Right lobe of liver (tissue), 6 donors: ENCODE measurements around the gene BEST1. TPM values are rescaled to one million over a fixed set of nuclear protein-coding genes. Genes with fewer than 3 reads are reported as not detected.

Experiments
- ATAC-seq, 4 donors: fragments of 200-7000 bp; cut with Tn5 transposase; one replicate each; pipeline ENCODE4 v1.9.1; 2020; ENCODE audit warnings: mild to moderate bottlenecking in 4 of 4, moderate library complexity in 4 of 4
- DNase-seq, 3 donors: peaks; one replicate each; pipeline ENCODE4 v3.0.0-alpha.2; 2020
- H3K27ac ChIP-seq, 3 donors: fragments of 200-600 bp; one replicate each; pipeline ENCODE4 v1.8.0; 2022
- H3K27me3 ChIP-seq, 2 donors: fragments of 200-600 bp; one replicate each; pipeline ENCODE4 v1.8.0; 2022
- H3K36me3 ChIP-seq, 4 donors: fragments of 200-600 bp; sonication (generic) in 1 of 4; one replicate each; pipeline versions ENCODE4 v1.5.1 to v1.8.0; 2017 to 2022; ENCODE audit warnings: control low read depth in 1 of 4
- H3K4me1 ChIP-seq, 4 donors: fragments of 200-600 bp; sonication (generic) in 1 of 4; one replicate each; pipeline versions ENCODE4 v1.5.1 to v1.8.0; 2017 to 2022; ENCODE audit warnings: control low read depth in 1 of 4
- H3K4me3 ChIP-seq, 3 donors: fragments of 200-600 bp; one replicate each; pipeline ENCODE4 v1.8.0; 2022
- H3K9me3 ChIP-seq, 4 donors: fragments of 200-600 bp; sonication (generic) in 1 of 4; one replicate each; pipeline versions ENCODE4 v1.5.1 to v1.8.0; 2017 to 2022; ENCODE audit warnings: control low read depth in 1 of 4
- POLR2A ChIP-seq: fragments of 450-650 bp; IDR thresholded peaks from one replicate; pipeline ENCODE4 v1.6.1; 2017; ENCODE audit warnings: antibody characterized with exemption, mild to moderate bottlenecking
- WGBS: methylation state at CpG from one replicate; pipeline ENCODE4 v1.1.6; 2018; ENCODE audit warnings: low coverage, low lambda C conversion rate; ENCODE audit not compliant: insufficient coverage; ENCODE audit errors: missing lambda C conversion rate; 5-methylcytosine and 5-hydroxymethylcytosine counted together
- intact Hi-C, 2 donors: fragments of 100-400 bp; cut with DNase I; formaldehyde crosslinking; loops; one replicate each; pipeline versions ENCODE4 v1.11.2 to v1.14.1; 2022
- total RNA-seq, 6 experiments: library from RNA; depleted of rRNA in 2 of 6; stranded (reverse); fragments of >200 nt in 2 of 6; fragmentation: NEBNext Ultra II Directional in 3 of 6; extraction: Animal tissue kit (Norgen Biotek cat#: 25700) in 3 of 6; gene quantifications; one replicate each; pipeline versions ENCODE4 v1.1.0 to v1.2.4, GENCODE V29; 2016 to 2023
- TF ChIP-seq, protein P1 (sequence below), 4 donors: fragments of 200-600 bp in 3 of 4; fragments of 450-650 bp in 1 of 4; IDR thresholded peaks; one replicate each; pipeline versions ENCODE4 v1.5.1 to v1.8.0; 2016 to 2022; ENCODE audit warnings: antibody characterized with exemption in 4 of 4, mild to moderate bottlenecking in 2 of 4
- donor health status: DM: no; HTN: yes; CAD: no.
- donor health status: DM: no; HTN: no; CAD: no.
- donor health status: DM: no; HTN: no; CAD: no.
- donor health status: DM: no; HTN: yes; CAD: no.
- donor health status: DM: no; HTN: yes; CAD: no.

The BEST1 gene
- total RNA-seq, 6 experiments from 2014 or later, result 0.55 to 2.3 (median 0.91) TPM

DNA sequence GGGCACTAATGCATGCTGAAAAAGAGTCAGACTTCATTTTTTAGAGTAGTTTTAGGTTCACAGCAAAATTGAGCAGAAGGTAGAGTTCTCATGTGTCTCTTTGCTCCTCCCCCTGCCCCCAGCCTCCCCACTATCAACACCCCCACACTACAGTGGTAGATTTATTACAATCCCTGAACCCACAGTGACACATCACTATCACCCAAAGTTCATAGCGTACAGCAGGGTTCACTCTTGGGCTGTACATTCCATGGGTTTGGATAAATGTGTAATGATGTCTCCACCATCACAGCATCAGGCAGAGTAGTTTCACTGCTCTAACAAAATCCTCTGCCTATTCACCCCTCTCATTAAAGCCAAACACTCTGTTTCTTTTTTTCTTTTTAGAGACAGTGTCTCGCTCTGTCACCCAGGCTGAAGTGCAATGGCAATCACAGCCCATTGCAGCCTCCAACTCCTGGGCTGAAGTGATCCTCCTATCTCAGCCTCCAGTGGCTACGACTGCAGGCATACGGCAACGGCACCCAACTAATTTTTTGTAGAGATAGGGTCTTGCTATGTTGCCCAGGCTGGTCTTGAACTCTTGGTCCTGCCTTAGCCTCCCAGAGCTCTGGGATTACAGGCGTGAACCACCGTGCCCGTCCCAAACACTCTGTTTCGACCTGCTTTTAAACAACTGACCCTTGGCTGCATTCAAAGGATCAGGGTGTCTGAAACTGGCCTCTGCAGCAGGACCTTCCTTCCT lies 4.1 kb downstream of the BEST1 start:
- WGBS, result 90% methylated on average over 8 of the region's 9 CpGs
- H3K27me3 ChIP-seq, result no peaks in the 10 kb centered on the region
- intact Hi-C loops, result no loop called here
- ATAC-seq (no peak), DNase-seq (no peak)
- H3K36me3 ChIP-seq, result no peaks in the 10 kb centered on the region
- H3K9me3 ChIP-seq, result no peaks in the 10 kb centered on the region
- no peak overlapping the region for H3K4me3 ChIP-seq
- no peak for TF ChIP-seq POLR2A
- TF ChIP-seq, protein P1, sequence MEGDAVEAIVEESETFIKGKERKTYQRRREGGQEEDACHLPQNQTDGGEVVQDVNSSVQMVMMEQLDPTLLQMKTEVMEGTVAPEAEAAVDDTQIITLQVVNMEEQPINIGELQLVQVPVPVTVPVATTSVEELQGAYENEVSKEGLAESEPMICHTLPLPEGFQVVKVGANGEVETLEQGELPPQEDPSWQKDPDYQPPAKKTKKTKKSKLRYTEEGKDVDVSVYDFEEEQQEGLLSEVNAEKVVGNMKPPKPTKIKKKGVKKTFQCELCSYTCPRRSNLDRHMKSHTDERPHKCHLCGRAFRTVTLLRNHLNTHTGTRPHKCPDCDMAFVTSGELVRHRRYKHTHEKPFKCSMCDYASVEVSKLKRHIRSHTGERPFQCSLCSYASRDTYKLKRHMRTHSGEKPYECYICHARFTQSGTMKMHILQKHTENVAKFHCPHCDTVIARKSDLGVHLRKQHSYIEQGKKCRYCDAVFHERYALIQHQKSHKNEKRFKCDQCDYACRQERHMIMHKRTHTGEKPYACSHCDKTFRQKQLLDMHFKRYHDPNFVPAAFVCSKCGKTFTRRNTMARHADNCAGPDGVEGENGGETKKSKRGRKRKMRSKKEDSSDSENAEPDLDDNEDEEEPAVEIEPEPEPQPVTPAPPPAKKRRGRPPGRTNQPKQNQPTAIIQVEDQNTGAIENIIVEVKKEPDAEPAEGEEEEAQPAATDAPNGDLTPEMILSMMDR (IDR thresholded peaks at IDR 0.05), result no peak
- peak overlapping the region in 2 of 3 donors; percentile 62 to 71 for H3K27ac ChIP-seq
- peaks cover 0 to 6% (median 0%) of the 10 kb centered on the region in 4 donors for H3K4me1 ChIP-seq

DNA sequence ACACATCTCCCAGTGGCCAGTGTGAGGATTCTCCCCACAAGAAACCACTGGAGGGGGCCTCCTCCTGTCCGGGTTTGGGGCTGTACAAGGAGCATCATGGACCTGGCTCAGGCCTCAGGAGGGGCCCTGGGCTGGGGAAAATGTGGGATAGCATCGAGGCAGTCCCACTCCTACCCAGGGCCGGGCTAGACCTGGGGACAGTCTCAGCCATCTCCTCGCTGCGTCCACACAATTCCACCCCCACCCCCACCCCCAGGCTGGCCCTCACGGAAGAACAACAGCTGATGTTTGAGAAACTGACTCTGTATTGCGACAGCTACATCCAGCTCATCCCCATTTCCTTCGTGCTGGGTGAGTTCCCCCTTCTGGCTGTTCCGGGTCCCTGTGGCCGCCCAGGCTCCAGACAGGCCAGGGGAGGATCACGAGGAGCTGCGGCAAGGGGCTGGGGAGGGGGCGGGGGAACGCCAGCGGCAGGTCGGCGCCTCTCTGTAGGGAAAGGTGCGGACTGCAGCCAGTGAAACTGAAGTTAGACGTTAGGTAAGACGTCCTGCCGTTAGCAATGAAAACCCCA lies 4.8 kb downstream of the BEST1 start:
- H3K27me3 ChIP-seq, result no peaks in the 10 kb centered on the region
- H3K4me3 ChIP-seq, result peak overlapping the region; percentile 25 to 44 (median 29)
- H3K9me3 ChIP-seq, result no peaks in the 10 kb centered on the region
- DNase-seq, result peak in 2 of 3 donors; percentile 74 to 81
- peak overlapping the region; percentile 50 to 83 (median 71) for H3K27ac ChIP-seq
- WGBS, result 0% methylated on average over 1 of the region's 21 CpGs
- intact Hi-C loops, result no loop called here
- TF ChIP-seq POLR2A, result peak; percentile 32
- TF ChIP-seq, protein P1 (IDR thresholded peaks at IDR 0.05), result no peak
- no peaks in the 10 kb centered on the region for H3K36me3 ChIP-seq
- peak; percentile 66 to 77 (median 76) for ATAC-seq
- H3K4me1 ChIP-seq, result peaks cover 0 to 6% (median 0%) of the 10 kb centered on the region in 4 donors

DNA sequence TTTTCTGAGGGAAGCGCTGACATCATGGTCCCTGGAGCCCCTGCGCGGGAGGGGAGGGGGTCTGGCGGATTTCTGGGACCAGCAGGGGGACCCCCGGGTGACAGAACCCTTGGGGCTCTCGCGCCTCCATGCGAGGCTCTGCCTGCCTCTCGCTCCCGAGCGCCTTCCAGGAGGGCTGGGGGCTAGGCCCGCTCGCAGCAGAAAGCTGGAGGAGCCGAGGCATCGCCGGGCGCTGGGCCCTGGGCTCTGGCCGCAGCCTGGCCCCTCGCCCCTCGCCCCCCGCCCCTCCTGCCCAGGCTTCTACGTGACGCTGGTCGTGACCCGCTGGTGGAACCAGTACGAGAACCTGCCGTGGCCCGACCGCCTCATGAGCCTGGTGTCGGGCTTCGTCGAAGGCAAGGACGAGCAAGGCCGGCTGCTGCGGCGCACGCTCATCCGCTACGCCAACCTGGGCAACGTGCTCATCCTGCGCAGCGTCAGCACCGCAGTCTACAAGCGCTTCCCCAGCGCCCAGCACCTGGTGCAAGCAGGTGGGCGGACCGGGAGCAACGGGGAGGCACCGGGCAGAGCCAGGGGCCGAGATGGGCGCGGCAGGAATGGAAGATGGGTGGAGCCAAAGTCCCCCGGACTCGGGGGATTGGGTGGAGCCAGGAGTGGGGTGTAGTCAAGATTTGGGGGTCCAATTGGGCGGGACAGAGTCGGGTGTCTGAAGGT lies 5.4 kb downstream of the BEST1 start:
- no peak for TF ChIP-seq POLR2A
- TF ChIP-seq, protein P1 (IDR thresholded peaks at IDR 0.05), result no peak
- peaks cover 0 to 6% (median 0%) of the 10 kb centered on the region in 4 donors for H3K4me1 ChIP-seq
- H3K27me3 ChIP-seq, result no peaks in the 10 kb centered on the region
- H3K9me3 ChIP-seq, result no peaks in the 10 kb centered on the region
- H3K36me3 ChIP-seq, result no peaks in the 10 kb centered on the region
- intact Hi-C loops, result no loop called here
- peak overlapping the region; percentile 25 to 44 (median 29) for H3K4me3 ChIP-seq
- WGBS, result 20% methylated on average over 9 of the region's 56 CpGs
- DNase-seq (peak in 1 of 3 donors; percentile 49), ATAC-seq (peak; percentile 20 to 50 (median 34))
- H3K27ac ChIP-seq, result peak overlapping the region; percentile 50 to 83 (median 71)

DNA sequence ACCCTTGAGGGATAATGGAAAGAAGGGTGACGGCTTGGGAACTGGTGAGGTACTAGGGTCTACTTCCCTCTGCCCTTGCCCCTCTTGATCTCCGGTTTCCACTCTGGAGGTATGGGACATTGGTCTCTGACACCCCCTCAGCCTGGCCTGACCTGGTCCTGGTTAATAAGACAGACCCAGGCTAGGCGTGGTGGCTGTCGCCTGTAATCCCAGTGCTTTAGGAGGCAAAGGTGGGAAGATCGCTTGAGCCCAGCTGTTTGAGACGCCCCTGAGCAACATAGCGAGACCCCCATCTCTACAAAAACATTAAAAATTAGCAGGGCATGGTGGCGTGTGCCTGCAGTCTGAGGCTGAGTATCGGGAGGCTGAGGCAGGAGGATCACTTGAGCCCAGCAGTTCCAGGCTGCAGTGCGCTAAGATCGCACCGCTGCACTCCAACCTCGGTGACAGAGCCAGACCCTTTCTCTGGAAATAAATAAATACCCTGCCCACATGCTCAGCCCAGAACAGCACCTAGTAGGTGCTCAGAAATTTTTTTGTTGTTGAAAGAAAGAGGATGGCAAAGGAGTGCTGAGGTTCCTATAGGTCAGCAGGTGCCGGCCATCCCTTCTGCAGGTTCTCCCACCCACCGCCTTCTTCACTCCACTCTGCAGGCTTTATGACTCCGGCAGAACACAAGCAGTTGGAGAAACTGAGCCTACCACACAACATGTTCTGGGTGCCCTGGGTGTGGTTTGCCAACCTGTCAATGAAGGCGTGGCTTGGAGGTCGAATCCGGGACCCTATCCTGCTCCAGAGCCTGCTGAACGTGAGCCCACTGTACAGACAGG lies 6.3 kb downstream of the BEST1 start:
- Histone ChIP-seq H3K4me1 (peaks cover 0 to 9% (median 0%) of the 10 kb centered on the region in 4 donors), H3K27ac (no peak overlapping the region), H3K4me3 (peak overlapping the region in 2 of 3 donors; percentile 25 to 44), H3K9me3 (no peaks in the 10 kb centered on the region), H3K27me3 (no peaks in the 10 kb centered on the region), H3K36me3 (no peaks in the 10 kb centered on the region)
- intact Hi-C loops, result no loop called here
- DNase-seq (no peak), ATAC-seq (no peak)
- 67% methylated on average over 3 of the region's 20 CpGs for WGBS
- TF ChIP-seq, protein P1 (IDR thresholded peaks at IDR 0.05), result no peak
- TF ChIP-seq POLR2A, result no peak
